ENCODE data around the gene PTER.

Gene PTER

DNA sequence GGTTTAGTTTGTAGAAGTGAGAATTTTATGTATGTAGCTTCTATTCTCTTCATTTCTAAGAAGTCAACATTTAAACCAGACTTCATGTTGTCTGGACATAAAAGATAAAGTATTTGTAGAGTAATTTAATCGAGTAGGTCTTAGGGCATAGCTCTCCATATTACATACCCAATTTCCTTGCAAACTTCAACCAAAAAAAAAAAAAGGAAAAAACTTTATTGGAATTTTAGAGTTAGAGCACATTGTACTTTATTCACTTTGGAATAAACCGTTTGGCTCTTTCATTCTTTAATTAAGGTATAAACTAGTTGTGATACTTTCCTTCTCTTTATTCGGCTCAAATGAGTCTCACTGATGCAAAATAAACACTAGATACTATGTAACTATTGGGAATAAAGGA is 36.0 kb downstream of the PTER start:
- no peak for FAIRE-seq

- FAIRE-seq: no peak
Measured at GRCh38 chr10:16477757-16478156, 40.9 kb downstream of the PTER start.

DNA sequence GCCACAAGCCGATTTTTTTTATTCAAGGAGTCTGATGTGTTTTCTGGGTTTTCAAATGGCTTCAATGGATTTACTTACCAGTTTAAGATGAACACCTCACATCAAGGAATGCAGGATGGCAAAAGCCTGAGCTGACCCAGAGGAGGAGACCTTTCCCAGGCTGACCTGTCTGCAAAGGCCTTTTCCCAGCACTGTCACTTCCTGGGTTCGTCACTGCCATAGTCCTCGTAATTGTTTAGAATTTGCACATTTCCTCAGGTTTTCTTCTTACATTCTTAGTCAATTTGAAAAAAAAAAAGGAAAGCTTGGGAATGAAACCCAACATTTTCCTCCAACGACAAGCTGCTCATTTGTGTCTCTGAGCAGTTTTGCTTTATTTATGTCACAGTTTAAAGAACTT is 42.0 kb downstream of the PTER start:
- FAIRE-seq: no peak

DNA sequence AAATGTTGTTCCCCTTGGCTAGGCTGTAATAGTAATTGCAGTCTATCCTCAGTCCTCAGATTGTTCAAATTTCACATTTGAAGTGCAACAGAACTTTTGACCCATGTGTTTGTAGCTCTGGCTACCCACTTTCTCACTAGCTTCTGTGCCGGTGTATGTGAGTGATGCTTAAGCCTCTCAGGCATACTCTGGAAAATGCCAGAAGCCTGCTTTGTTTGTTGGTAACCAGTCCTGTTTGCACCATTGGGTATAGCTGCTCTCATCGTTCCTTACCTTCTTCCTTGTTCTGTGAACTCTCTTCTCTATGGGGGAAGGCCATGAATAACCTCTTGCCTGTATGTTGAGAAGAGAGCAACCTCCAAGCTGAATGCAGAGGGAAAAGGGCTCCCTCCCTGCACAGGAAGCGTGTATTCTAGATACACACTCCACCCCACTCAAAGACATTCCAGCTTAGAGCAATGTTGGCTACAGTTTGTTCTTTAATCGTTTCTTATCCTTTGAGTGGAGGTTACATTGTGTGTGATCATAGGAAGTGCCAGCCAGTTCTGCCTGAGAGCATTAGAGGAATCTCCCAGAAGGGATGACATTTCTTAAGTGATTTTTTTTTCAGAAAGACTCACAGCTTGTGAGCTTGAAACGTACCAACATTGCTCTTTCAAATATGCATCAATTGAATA is 44.4 kb downstream of the PTER start:
- no peak for FAIRE-seq

DNA sequence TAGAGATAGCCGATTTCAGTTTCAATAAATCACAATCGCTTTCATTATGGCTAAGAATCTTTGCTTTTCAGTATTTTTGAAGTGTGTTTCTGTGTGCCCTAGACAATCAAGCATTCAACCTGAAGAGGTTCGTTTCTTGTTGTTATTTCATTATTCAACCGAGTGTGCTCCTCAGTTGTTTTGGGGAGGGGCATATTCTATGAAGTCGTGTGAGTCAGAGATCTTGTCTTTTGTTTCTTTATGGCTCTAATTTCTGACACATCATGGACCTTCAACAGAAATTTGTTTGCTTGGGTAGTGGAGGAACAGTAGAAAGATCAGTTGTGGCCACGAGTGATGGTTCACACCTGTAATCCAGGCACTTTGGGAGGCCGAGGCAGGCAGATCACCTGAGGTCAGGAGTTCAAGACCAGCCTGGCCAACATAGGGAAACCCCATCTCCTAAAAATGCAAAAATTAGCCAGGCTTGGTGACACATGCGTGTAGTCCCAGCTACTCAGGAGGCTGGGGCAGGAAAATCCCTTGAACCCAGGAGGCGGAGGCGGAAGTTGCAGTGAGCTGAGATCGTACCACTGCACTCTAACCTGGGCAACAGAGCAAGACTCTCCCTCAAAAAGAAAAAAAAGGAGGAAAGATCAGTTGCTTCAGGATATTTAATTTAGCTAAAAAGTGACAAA is 46.6 kb downstream of the PTER start:
- FAIRE-seq: no peak

GRCh38 chr10:16490511-16490910 is 53.7 kb downstream of the PTER start:
- no peak for FAIRE-seq

DNA sequence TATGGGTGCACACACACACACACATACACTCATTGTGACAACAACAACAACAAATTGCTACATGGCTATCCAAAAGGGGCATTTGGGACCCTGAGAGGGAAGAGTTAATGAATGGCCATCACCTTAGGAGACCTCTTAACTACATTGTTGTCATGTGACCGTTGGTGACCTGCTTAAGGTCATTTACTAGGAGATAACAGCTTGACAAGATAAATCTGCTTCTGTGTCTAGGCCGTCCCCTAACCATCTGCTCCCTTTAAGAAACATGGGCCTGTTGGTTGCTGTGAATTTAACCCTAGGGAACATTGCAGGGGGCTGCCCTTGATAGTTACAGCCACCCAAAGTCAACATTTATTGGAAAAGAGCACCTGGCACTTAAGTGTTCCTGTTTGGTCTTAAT is 55.1 kb downstream of the PTER start:
- no peak for FAIRE-seq

DNA sequence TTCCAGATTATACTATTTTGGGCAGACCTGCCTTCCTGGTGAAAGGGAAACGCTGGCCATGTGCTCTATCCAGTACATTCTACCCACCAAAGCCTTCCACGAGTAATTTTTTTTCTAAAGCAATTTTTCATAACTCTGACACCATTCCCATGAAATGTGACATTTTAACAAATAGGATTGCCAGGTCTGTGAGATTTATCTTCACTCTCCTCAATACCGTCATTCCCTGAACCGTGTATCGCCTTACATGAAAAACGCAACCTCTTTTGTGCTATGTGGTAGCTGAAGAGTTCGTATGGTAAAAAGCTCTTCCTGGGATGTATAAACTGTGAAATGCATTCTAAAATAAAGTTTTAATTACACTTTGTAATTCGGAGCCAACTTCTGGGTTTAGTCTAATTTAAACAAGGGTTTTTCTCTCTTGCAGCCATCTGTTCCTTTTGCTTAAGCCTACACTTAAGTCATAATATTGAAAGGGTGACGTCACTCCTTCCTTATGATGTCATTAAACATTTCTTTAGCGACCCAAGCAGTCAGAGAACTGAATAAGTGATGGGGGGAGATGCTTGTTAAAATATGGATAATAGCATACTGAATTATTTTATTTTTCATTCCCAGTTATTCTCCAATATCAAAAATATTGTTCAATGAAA is 57.2 kb downstream of the PTER start:
- FAIRE-seq: no peak

GRCh38 chr10:16497911-16498310 is 61.1 kb downstream of the PTER start:
- no peak for FAIRE-seq

GRCh38 chr10:16505161-16505560 is 68.4 kb downstream of the PTER start:
- no peak for FAIRE-seq

GRCh38 chr10:16509996-16510395 is 73.2 kb downstream of the PTER start:
- FAIRE-seq: no peak

DNA sequence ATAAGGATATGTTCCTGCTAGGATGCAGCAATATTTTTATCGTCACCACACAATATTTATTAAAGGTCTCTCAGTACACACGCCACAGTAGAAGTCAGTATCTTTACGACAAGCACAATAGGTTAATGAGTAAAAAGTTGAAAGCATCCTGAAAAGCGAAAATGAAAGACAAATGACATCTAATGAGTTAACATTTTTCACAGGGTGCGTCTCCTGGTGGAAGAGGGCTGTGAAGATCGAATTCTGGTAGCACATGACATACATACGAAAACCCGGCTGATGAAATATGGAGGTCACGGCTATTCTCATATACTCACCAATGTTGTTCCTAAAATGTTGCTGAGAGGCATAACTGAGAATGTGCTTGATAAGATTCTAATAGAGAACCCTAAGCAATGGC is 74.0 kb downstream of the PTER start:
- FAIRE-seq: no peak

GRCh38 chr10:16518822-16519221 is 82.0 kb downstream of the PTER start:
- no peak for FAIRE-seq

DNA sequence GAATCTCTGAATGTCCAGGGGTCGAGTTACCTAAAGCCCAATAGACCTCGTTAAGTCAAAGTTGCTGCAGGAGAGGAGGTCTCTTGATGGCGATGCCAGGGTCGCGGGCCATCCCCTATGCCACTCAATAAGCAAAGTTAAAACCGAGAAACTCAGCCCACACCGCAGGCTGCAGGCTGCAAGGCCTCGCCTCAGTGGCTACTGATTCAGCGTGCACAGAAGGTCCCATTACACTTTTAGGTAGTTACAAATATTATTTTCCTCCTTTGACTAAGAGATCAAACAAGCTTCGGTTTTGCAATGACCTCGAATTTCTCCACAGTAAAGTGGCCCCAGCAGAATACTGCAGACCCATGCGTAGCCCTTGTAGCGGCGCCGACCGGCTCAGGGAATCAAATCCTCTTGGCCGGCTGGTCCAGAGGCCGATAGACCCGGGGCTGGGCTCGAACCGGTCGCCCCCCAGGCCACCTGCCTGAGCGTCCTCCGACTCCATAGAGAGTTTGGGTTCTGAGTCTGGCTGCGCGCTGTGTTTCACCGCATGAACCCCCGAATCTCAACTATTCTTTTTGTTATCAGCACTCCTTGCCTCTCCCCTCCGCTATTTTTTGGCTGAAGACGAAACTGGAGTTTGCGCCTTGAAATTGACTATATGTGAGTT is 82.6 kb downstream of the PTER start:
- FAIRE-seq: no peak

- no peak for FAIRE-seq
Measured at GRCh38 chr10:16519908-16520861, 83.4 kb downstream of the PTER start.

DNA sequence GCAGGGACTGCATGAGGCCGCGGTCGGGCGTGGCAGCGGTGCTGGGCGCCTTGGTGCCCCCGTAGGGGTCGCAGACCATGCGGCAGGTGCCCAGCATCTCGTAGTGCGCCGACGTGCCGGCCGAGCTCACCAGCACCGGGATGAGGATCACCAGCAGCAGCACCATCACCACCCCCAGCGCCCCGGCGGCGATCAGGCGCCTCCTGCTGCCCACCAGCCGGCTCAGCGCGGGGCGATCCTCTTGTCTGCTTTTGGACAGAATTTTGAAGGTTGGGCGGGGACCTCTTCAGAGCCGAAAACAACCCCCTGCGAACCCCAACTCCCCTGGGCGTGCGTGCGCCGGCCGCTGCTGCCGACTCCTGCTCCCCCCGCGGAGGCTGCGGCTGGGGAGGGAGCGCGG is 84.1 kb downstream of the PTER start:
- no peak for FAIRE-seq

- FAIRE-seq: no peak
Measured at GRCh38 chr10:16521311-16522016, 84.7 kb downstream of the PTER start, which contains the start of gene C1QL3. TSS of gene C1QL3 (minus strand) at chr10:16521879. CDS start at chr10:16521065, 814 bp downstream.

- FAIRE-seq: no peak
Measured at GRCh38 chr10:16527452-16527851, 90.6 kb downstream of the PTER start.

- no peak for FAIRE-seq
Measured at GRCh38 chr10:16529853-16530252, 93.0 kb downstream of the PTER start.

GRCh38 chr10:16536155-16536554 is 99.3 kb downstream of the PTER start:
- no peak for FAIRE-seq

DNA sequence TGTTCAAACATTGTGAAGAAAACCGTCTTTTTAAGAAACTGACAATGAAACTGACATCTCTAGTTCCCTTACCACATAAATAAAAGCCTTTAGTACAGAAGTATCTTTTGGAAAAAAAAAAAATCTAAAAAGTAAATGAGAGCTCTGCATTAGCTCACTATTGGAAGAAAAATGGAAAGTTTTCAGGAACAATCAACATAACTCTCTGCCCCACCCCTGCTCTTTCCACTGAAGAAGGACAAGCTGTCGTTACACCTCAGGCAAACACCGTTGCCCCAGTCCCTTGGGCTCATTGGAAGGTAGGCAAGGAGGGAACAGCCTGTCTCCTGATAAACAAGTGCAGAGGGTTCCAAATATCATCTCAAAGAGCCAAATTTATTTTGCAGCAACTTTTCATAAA is 107.3 kb downstream of the PTER start:
- FAIRE-seq: no peak

- no peak for FAIRE-seq
Measured at GRCh38 chr10:16544591-16544990, 107.8 kb downstream of the PTER start.

Measured in endometrium (tissue), 2 donors.